G401 (cell line): ENCODE measurements around the gene PRG3. TPM values are rescaled to one million over a fixed set of nuclear protein-coding genes. Genes with fewer than 3 reads are reported as not detected.
"Not testable (repeated sequence)": the region's sequence is repeated elsewhere in the genome, so short reads cannot be mapped to it uniquely, and the experiment has no call there.

Source experiments
- DNase-seq: peaks from one replicate; pipeline ENCODE4 v3.0.0-alpha.2; 2015; ENCODE audit warnings: low spot score
- in situ Hi-C: cut with HindIII; loops from 2 replicates; pipeline ENCODE4 v1.10.0; 2016; ENCODE audit warnings: low sequenced_read_pairs, mixed read lengths
- total RNA-seq: library from RNA; depleted of rRNA; stranded (reverse); fragments of >200 nt; shearing (Covaris generic); gene quantifications from 2 replicates; pipeline ENCODE4 v1.2.3, GENCODE V29; 2014

PRG3 gene
- total RNA-seq, 1 experiment from 2014 or later = not detected

- no peak for DNase-seq
- in situ Hi-C loops = no loop called here
These were observed 15.9 kb downstream of the PRG3 start for GRCh38 chr11:57364851-57365660.

GRCh38 chr11:57363131-57364080 is 17.5 kb downstream of the PRG3 start:
- in situ Hi-C loops = no loop called here
- no peak for DNase-seq

GRCh38 chr11:57361926-57362325 is 19.0 kb downstream of the PRG3 start:
- in situ Hi-C loops = no loop called here
- DNase-seq = no peak

- in situ Hi-C loops, DNase-seq: not testable (repeated sequence)
These were observed 19.5 kb downstream of the PRG3 start for GRCh38 chr11:57361420-57361819.

GRCh38 chr11:57360991-57361390 is 20.0 kb downstream of the PRG3 start:
- in situ Hi-C loops = no loop called here

GRCh38 chr11:57359896-57360690 is 20.9 kb downstream of the PRG3 start:
- in situ Hi-C loops = no loop called here

More at GRCh38 chr11:57360991-57361390, 20.0 kb downstream of the PRG3 start:
- DNase-seq = no peak

GRCh38 chr11:57359396-57359795 is 21.6 kb downstream of the PRG3 start:
- DNase-seq = no peak
- in situ Hi-C loops = no loop called here

More at GRCh38 chr11:57359896-57360690, 20.9 kb downstream of the PRG3 start:
- no peak for DNase-seq

GRCh38 chr11:57358991-57359390 is 22.0 kb downstream of the PRG3 start:
- in situ Hi-C loops = no loop called here
- no peak for DNase-seq

GRCh38 chr11:57358543-57358961 is 22.4 kb downstream of the PRG3 start:
- in situ Hi-C loops = no loop called here
- no peak for DNase-seq

GRCh38 chr11:57357856-57358255 is 23.1 kb downstream of the PRG3 start:
- in situ Hi-C loops = no loop called here

GRCh38 chr11:57357310-57357709 is 23.6 kb downstream of the PRG3 start:
- DNase-seq = no peak
- in situ Hi-C loops = no loop called here

More at GRCh38 chr11:57357856-57358255, 23.1 kb downstream of the PRG3 start:
- no peak for DNase-seq

- no peak for DNase-seq
- in situ Hi-C loops = no loop called here
These were observed 24.7 kb downstream of the PRG3 start for GRCh38 chr11:57356268-57356667.

- in situ Hi-C loops = no loop called here
- DNase-seq = no peak
These were observed 26.3 kb downstream of the PRG3 start for GRCh38 chr11:57354699-57355098.

GRCh38 chr11:57353852-57354251 is 27.1 kb downstream of the PRG3 start:
- in situ Hi-C loops = no loop called here

GRCh38 chr11:57353446-57353845 is 27.5 kb downstream of the PRG3 start:
- in situ Hi-C loops = no loop called here

More at GRCh38 chr11:57353852-57354251, 27.1 kb downstream of the PRG3 start:
- no peak for DNase-seq

GRCh38 chr11:57353036-57353435 is 27.9 kb downstream of the PRG3 start:
- no peak for DNase-seq
- in situ Hi-C loops = no loop called here

More at GRCh38 chr11:57353446-57353845, 27.5 kb downstream of the PRG3 start:
- no peak for DNase-seq

GRCh38 chr11:57349491-57350274 is 31.3 kb downstream of the PRG3 start:
- in situ Hi-C loops = no loop called here
- peak; percentile 47 for DNase-seq

- in situ Hi-C loops = no loop called here
- DNase-seq = no peak
These were observed 32.2 kb downstream of the PRG3 start for GRCh38 chr11:57348636-57349313.
